NCI-H82 (cell line): ENCODE measurements around the gene TMEM255B.
"Not testable (repeated sequence)": the region's sequence is repeated elsewhere in the genome, so short reads cannot be mapped to it uniquely, and the experiment has no call there.

Experiments
- DNase-seq: peaks from one replicate; lab custom pipeline; 2025; lab: John Stamatoyannopoulos, UW

TMEM255B gene

DNA sequence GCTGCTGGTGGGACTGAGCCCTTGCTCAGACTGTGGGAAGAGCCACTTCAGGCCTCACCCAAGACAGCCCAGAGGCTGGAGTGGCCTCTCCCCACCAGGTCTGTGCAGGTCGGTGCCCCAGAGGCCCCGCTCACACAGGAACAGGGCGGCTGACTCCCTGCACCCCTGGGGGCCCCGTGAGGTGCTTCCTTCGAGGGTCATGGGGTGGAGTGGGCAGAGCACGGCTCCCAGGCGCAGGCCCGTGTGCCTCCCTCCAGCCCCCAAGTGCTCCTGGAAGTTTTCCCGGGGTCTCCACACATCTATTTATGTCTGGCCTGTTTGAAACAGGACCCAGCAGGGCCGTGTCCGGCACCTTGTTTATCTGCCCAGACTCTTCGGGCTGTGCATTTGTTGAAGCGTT lies 9.5 kb upstream of the TMEM255B start:
- no peak for DNase-seq

DNA sequence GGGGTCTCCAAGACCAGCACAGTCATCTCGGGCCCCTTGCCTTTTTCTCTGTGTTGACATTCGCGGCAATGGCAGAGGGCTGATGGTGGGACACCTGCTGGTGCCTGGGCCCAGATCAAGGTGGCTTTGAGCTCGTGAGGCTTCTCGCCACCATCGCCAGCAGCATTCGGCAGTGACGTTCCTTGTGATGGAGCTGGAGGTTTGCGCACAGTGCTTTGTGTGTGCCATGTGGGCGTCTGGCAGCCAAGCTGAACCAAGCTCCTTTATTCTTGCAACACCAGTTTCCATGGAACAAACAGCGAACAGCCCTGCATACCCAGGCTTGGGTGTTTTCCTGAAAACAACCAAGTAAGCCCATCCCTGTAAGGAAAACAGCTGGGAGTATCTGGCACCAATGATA lies 9.1 kb upstream of the TMEM255B start:
- DNase-seq: no peak

DNA sequence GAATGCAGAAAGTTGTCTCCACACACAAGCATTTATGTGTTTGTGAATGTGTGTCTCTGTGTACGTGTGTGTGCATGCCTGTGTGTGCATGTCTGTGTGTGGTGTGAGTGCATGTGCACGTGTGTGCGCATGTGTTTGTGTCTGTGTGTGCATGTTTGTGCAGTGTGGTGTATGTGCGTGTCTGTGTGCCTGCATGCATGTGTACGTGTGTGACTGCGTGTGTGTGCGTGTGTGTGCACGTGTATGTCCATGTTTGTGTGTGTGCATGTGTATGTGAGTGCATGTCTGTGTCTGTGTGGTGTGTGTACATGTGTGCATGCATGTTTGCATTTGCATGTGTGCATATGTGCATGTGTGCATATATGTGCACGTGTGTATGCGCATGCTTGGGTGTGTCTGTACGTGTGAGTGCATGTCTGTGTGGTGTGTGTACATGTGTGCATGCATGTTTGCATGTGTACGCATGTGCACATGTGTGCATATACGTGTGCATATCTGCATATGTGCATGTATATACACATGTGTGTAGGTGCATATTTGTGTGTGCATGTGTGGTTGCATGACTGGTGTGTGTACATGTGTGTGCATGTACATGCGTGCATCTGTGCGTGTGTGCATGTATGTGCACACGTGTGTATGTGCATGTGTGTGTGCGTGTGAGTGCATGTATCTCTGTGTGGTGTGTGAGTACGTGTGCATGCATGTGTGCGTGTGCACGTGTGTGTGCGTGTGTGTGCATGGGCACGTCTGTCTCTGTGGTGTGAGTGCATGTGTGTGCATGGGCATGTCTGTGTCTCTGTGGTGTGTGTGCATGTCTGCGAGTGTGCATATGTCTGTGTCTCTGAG lies 8.2 kb upstream of the TMEM255B start:
- DNase-seq: no peak

DNA sequence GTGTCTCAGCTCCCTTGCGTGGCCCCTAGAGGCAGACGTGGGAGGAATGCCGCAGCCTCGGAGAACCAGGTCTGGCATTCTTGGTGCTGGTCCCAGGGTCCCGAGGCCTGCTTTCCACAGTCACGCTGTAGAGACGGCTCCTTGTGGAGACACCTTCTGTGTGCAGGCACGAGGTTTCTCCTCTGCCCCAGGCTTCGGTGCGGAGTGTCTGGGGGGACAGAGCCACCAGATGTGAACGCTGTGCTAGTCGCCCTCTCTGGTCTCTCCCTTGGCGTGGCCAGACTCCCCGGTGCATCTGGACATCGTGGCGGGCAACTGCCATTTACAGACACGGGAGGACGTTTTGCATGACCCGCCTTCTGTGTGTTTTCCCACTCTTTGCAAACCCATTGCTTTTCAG lies 7.5 kb upstream of the TMEM255B start:
- DNase-seq: no peak

DNA sequence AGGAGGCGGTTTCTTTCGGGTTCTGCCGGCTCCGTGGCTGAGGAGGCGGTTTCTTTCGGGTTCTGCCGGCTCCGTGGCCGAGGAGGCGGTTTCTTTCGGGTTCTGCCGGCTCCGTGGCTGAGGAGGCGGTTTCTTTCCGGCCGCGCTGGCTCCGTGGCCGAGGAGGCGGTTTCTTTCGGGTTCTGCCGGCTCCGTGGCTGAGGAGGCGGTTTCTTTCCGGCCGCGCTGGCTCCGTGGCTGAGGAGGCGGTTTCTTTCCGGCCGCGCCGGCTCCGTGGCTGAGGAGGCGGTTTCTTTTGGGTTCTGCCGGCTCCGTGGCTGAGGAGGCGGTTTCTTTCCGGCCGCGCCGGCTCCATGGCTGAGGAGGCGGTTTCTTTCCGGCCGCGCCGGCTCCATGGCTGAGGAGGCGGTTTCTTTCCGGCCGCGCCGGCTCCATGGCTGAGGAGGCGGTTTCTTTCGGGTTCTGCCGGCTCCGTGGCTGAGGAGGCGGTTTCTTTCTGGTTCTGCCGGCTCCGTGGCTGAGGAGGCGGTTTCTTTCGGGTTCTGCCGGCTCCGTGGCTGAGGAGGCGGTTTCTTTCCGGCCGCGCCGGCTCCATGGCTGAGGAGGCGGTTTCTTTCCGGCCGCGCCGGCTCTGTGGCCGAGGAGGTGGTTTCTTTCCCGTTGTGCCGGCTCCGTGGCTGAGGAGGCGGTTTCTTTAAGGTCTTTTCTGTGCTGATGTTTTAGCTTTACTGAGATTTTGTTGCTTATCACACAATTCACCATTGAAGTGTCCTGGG lies 6.6 kb upstream of the TMEM255B start:
- DNase-seq: not testable (repeated sequence)

DNA sequence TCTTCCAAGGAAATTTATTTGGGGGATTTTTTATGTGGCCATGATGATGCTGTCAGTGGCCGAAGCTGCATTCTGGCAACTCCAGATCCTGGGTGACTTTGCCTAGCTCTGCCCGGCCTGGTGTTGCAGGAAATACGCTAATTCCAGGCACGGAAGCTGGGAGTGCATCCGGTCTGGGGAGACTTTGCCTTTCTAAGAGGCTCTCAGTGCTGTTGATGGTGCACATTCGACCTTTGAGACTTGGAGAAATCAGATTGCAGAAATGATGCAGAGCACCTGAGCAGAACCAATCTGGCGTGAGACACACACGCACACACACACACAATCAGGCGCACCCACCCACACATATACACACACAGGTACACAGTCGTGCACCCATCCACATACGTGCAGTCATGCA lies 5.9 kb upstream of the TMEM255B start:
- no peak for DNase-seq

DNA sequence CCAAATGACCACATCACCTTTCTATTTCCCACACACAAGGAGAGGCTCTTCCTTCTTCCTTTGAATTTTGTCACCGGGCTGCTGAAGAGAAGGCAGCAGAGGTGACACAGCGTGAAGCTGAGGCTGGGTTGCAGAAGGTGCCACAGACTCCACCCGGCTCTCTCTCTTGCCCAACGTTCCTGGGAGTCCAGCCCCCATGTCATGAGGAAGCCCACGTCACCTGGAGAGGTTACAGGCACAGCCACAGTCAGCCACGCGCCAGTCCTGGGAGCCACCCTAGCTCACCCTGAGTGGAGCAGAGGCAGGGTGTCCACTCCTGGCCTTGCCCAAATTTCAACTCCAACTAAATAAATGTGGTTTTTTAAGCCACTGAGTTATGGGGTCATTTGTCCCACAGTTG lies 4.8 kb upstream of the TMEM255B start:
- DNase-seq: no peak

DNA sequence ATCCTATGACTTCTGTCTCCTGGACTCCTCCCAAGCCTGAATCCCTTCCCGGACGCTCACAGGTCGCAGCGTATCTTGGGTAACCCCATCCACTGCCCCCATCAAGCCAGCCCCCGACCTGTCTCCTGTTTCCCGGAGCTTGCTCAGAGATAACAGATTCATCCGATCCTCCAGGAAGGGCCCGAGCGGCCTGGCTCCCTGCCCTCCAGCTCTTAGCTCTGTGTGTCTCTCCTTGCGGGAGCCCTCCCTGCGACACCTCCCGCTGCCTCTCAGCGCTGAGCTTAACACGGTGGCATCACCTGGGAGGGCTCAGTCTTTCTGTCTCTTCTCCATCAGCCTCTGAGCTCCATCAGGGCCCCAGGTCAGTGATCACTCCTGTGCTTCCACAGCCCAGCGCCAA lies 4.3 kb upstream of the TMEM255B start:
- no peak for DNase-seq

DNA sequence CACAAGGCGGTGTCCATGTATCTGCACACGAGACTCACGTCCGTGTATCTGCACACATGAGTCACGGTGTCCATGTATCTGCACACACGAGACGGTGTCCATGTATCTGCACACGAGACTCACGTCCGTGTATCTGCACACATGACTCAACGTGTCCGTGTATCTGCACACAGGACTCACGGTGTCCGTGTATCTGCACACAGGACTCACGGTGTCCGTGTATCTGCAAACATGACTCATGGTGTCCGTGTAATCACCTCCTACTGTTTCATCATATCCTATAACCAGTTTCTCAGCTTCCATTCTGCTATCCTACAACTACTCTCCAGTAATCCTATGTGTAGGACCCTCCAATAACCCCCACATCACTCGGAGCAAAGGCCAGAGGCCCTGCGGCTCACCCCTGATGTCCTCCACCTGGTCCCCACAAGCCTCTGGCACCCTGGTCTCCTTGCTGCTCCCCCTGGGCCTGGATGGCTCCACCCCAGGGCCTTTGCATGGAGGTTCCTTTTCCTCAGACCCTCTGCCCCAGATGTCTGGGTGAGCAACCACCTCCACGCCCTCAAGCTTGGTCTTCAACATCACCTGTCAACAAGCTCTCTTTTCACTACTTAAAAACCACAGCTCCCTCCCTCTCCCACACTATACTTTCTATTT lies 2.5 kb upstream of the TMEM255B start:
- DNase-seq: no peak

DNA sequence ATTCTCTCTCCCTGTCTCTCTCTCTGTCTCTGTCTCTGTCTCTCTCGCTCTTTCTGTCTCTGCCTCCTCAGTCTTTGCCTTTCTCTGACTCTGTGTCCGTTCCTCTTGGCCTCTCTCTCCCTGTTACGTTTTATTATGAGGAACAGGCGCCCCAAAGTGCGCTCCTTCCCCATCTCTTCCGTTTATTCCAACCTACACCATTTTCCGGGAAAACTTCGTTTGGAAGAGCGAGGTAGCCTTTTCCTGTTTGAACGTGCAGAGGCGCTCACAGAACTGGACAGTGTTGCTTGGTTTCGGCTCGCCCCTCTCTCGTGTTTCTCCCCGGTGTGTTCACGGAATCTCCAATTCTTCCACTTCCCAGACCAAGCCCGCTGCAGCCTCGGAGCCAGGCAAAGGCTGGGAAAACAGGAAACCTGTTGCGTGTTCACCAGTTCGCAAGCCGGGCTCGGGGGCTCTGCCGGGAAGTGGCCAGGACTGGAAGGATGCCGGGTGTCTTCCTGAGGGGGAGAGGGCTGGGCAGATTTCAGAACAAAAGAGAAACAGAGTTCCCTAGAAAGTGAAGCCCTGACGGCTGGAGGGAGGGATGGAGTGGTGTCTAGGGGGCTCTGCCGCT lies 605 bp downstream of the TMEM255B start:
- no peak for DNase-seq

DNA sequence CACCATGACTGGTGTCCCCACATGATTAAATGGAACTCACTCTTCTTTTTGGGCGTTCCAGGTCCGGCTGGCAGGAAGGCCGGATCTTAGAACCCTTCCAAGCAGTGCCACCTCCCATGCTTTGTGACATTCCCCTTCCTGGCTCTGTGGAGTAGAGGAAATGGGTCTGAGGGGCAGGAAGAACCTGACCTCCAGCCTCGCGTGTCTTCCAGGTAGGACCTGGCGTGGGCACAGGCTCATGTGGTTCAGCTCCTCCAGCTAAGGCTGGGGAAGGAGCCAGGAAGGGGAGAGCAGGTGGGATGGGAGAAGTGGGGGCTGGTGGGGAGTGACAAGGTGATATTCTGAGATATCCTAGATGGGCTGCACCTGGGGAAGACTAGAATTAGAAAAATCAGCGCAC lies 2.1 kb downstream of the TMEM255B start:
- DNase-seq: no peak

DNA sequence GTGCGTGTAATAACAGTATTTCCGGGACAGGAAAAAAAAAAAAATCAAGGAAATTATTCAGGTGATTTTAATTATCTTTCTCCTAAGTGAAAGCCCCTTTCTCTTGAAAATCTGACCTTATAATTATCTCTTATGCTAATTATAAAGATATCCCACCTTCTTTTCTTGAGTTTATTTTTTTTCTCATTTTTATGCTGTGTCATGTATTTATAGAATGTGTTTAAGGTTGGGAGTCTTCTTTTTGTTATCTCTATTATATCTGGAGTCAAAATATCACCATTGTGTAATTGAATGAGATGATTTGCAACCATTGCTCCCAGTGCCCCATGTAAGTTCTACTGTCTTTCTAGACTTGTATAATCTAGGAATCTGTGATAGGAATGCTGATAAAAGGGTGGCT lies 3.0 kb downstream of the TMEM255B start:
- DNase-seq: no peak

DNA sequence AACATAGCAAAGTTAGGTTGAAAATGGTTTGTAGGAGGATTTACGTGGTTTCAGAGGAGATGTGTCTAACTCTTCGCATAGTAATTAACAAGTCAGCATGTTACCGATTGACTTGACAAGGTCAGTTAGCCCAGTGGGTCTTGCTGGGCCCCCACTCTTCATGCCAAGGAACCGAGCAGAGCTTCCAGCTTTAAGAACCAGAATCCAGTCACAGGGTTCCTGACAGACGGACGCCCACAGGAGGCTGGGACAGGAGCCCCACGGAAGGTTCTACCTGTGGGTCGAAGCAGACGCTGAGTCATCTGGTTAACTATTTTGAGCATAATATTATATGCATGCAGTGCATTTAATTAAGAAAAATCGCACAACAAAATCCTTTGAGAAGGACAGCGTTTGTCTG lies 3.5 kb downstream of the TMEM255B start:
- no peak for DNase-seq

DNA sequence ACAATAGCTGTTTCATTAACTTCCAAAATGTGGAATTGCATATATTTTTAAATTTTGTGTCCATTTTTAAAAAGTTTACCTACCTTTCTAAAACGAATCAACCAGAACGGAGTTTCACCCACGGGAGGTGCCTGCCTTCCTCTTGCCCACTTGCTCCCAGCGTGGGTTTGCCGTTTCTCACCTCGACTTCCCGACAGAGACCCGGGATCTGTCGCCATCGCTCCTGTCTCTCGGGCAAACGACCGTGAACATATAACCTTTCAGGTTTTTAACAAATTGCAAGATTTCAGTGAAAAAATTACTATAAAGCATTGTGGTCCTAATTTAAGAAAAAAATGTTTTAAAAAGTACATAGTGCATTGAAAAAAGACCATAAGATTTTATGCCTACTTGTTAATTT lies 4.2 kb downstream of the TMEM255B start:
- DNase-seq: no peak

DNA sequence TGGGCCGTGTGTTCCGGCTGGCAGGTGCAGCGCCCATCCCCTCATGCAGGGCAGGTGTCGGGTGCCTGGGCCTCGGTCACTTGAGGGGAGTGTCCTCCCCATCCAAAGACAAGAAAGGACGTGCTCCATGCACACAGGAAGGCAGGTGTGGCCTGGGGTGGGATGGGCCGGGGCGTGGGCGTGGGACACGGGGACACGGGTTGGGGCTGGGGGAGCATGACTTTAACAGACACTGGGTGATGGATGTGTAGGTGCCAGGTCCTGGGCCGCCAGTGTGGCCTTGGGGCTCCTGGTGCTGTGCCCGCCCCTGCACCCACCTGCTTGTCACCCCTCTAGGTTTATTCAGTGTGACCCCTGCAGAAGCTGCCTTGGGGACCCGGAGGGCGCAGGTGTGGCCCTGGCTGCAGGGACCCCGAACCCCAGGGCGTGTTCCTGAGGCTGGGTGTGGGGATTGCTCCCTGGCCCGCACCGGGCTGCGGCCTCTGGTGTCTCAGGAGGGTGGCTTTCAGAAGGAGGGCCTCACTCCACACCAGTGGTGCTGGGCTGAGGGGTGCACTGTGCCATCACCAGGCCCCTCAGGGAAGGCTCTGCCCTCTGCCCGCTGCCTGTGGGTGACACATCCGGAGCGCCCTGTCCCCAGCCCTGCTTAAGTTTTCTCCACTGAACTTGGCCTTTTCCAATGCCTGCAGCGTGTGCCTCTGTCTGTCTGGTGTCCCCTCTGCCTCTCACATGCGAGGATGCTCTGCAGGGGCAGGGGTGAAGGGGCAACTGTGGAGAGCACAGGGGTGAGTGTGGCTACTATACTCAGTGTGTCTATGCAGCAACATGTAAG lies 5.2 kb downstream of the TMEM255B start:
- no peak for DNase-seq

DNA sequence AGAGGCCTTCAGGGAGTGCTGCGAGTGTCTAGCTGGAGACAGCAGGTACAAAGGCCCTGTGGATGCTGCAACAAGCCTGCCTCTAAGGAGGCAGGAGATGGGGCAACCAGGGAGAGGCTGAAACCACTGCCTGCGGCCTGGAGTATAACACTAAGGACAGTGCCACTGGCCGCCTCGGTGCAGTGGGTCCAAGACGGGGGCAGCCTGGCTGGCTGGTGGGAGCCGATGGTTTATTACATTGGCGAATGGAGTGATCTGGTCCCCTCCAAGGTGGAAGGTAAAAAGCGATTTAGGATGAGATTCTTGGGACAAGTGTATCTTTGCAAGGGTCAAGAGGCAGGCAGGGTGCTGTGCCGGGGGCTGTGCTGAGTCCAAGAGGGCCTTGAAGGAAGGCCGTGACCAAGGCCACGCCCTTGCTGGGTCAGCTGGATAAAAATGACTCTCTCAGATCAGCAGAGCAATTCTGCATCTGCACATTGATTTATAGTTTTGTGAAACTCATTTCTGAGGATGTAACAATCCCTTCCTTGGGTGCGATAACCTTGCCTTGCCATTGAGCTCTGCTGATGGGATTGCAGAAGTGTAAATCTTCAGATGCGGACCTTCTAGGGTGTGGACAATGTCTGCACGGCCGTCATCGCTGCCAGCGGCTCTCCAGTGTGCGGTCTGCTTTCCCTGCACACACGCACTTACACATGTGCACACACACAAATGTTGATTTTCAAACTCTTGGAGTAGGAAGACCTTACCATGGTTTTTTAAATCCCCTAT lies 6.0 kb downstream of the TMEM255B start:
- no peak for DNase-seq

DNA sequence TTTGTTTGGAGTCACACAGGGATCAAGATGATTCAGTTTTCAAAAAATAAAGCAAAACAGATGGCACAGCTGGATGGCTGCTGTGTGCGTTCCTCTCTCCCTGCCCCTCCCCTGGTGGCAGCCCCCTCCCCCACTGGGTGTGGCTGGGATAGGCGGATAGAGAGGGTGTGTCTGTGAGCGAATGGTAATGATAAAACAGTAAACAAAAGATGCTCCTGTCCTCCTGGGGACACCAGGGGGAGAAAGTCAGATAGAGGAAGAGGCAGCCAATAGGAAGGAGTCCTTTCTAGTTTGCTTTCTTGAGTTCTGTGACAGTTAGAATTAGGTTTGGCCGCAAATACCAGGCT lies 6.5 kb downstream of the TMEM255B start:
- no peak for DNase-seq

DNA sequence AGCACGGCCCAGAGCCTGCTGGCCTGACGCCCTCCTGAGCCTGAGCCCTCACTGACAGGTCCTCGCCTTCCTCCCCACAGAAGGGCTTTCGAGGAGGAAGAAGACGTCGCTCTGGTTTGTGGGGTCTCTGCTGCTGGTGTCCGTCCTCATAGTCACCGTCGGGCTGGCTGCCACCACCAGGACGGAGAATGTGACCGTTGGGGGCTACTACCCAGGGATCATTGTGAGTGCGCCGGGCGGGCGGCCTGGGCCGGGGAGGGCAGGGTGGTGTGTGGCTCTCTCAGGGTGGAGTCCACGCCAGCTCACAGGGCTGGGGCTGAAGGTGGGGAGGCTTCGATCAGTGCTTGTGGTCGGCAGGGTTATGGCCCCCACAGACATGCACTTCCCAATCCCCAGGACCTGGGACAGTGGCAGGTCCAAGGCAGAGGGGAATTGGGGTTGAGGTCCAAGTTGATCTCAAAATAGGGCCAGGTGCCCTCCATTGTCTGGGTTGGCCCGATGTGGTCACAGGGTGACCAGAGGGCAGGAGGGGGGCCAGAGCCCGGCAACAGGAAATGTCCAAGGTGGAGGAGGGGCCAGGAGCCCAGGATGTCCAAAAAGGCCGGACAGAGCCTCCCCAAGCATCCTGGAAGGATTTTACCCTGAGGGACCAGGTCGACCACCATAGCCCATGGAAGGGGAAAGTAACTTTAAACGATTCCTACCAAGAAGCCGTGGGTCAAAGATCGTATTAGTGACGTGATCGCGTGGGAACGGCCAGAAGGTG lies 7.2 kb downstream of the TMEM255B start:
- no peak for DNase-seq

DNA sequence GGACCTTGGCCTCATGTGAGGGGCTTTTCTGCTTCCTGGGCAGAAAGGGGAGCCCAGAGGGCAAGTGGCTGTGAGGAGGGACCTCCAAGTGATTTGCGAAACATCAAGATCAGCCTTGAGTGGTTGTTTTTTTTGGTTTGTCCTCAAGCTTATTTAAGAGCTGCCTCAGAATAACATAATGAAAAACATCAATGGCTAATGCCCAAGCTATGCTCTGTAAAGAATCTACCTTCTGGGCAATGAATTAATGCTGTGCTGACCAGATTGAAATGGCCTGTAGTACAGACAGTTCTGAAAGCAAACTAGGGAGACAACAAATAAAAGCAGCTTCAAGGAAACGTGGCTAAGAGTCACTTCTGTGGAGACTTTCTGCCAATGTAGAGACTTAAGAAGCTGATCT lies 8.3 kb downstream of the TMEM255B start:
- no peak for DNase-seq
